ENCODE measurements around the gene PLEKHA8. TPM values are rescaled to one million over a fixed set of nuclear protein-coding genes. Genes with fewer than 3 reads are reported as not detected.

PLEKHA8 gene
- total RNA-seq, 1 experiment from 2014 or later = 12.0 TPM

- H3K27me3 Mint-ChIP-seq (ENCODE audit: insufficient read depth, unreplicated experiment) = no peaks in the 10 kb centered on the region
- BruUV-seq (replicated peaks) = no TSS peak
- POLR2A ChIA-PET = no interaction called here
- H3K4me1 Mint-ChIP-seq (ENCODE audit: insufficient read depth, unreplicated experiment) = peaks cover 6% of the 10 kb centered on the region
- no peak for DNase-seq (ENCODE audit: unreplicated experiment)
- H3K4me3 Mint-ChIP-seq (ENCODE audit: unreplicated experiment) = no peak overlapping the region
- peaks cover 5% of the 10 kb centered on the region for H3K36me3 Mint-ChIP-seq (ENCODE audit: insufficient read depth, unreplicated experiment)
- CTCF ChIA-PET = interaction anchor here (0.8 to 2.8 kb wide), 3 partner anchors 9 to 12 kb away, joined by 4 to 18 read pairs (median 11); no protein-coding TSS in a partner anchor
- H3K27ac Mint-ChIP-seq (ENCODE audit: low read depth, unreplicated experiment) = no peak overlapping the region
- no peaks in the 10 kb centered on the region for H3K9me3 Mint-ChIP-seq (ENCODE audit: unreplicated experiment)
- TF ChIP-seq CTCF (IDR thresholded peaks at IDR 0.05; ENCODE audit: unreplicated experiment) = no peak
- intact Hi-C loops (cut with micrococcal nuclease) = no loop called here
Observed at GRCh38 chr7:30086529-30086928, 58.3 kb downstream of the PLEKHA8 start.

- no peak overlapping the region for H3K27ac Mint-ChIP-seq (ENCODE audit: low read depth, unreplicated experiment)
- intact Hi-C loops (cut with micrococcal nuclease) = no loop called here
- no peaks in the 10 kb centered on the region for H3K27me3 Mint-ChIP-seq (ENCODE audit: insufficient read depth, unreplicated experiment)
- peaks cover 11% of the 10 kb centered on the region for H3K4me1 Mint-ChIP-seq (ENCODE audit: insufficient read depth, unreplicated experiment)
- H3K9me3 Mint-ChIP-seq (ENCODE audit: unreplicated experiment) = no peaks in the 10 kb centered on the region
- DNase-seq (ENCODE audit: unreplicated experiment) = no peak
- no peak for TF ChIP-seq CTCF (IDR thresholded peaks at IDR 0.05; ENCODE audit: unreplicated experiment)
- peaks cover 5% of the 10 kb centered on the region for H3K36me3 Mint-ChIP-seq (ENCODE audit: insufficient read depth, unreplicated experiment)
- ChIA-PET CTCF (interaction anchor here (0.8 to 2.8 kb wide), 2 partner anchors 10 to 12 kb away, joined by 4 to 11 read pairs; no protein-coding TSS in a partner anchor), POLR2A (no interaction called here)
- no TSS peak for BruUV-seq (replicated peaks)
- no peak overlapping the region for H3K4me3 Mint-ChIP-seq (ENCODE audit: unreplicated experiment)
Observed at GRCh38 chr7:30087371-30087770, 59.2 kb downstream of the PLEKHA8 start.

GRCh38 chr7:30088362-30088761 lies 60.1 kb downstream of the PLEKHA8 start:
- no TSS peak for BruUV-seq (replicated peaks)

GRCh38 chr7:30090111-30090510 lies 61.9 kb downstream of the PLEKHA8 start:
- BruUV-seq (replicated peaks) = no TSS peak
- Mint-ChIP-seq H3K36me3 (ENCODE audit: insufficient read depth, unreplicated experiment) (peaks cover 5% of the 10 kb centered on the region), H3K4me3 (ENCODE audit: unreplicated experiment) (no peak overlapping the region), H3K27me3 (ENCODE audit: insufficient read depth, unreplicated experiment) (no peaks in the 10 kb centered on the region), H3K9me3 (ENCODE audit: unreplicated experiment) (no peaks in the 10 kb centered on the region), H3K27ac (ENCODE audit: low read depth, unreplicated experiment) (no peak overlapping the region), H3K4me1 (ENCODE audit: insufficient read depth, unreplicated experiment) (peaks cover 11% of the 10 kb centered on the region)
- ChIA-PET POLR2A (interaction anchor here (1.6 kb wide), 1 partner anchor 45 kb away, joined by 3 read pairs; the partner anchor contains the start of gene MTURN), CTCF (interaction anchor here (0.8 to 1.1 kb wide), 4 partner anchors 379 to 1042 kb away, joined by 3 to 4 read pairs (median 4); no protein-coding TSS in a partner anchor)
- no peak for TF ChIP-seq CTCF (IDR thresholded peaks at IDR 0.05; ENCODE audit: unreplicated experiment)
- intact Hi-C loops (cut with micrococcal nuclease) = no loop called here
- DNase-seq (ENCODE audit: unreplicated experiment) = no peak

More at GRCh38 chr7:30088362-30088761, 60.1 kb downstream of the PLEKHA8 start:
- peaks cover 5% of the 10 kb centered on the region for H3K36me3 Mint-ChIP-seq (ENCODE audit: insufficient read depth, unreplicated experiment)
- no peak for TF ChIP-seq CTCF (IDR thresholded peaks at IDR 0.05; ENCODE audit: unreplicated experiment)
- peaks cover 11% of the 10 kb centered on the region for H3K4me1 Mint-ChIP-seq (ENCODE audit: insufficient read depth, unreplicated experiment)
- DNase-seq (ENCODE audit: unreplicated experiment) = no peak
- ChIA-PET CTCF (interaction anchor here (1.0 to 2.8 kb wide), 2 partner anchors 10 to 13 kb away, joined by 5 to 11 read pairs; no protein-coding TSS in a partner anchor), POLR2A (interaction anchor here (1.0 kb wide), 1 partner anchor 62 kb away, joined by 3 read pairs; the partner anchor contains the start of gene FKBP14)
- H3K4me3 Mint-ChIP-seq (ENCODE audit: unreplicated experiment) = no peak overlapping the region
- intact Hi-C loops (cut with micrococcal nuclease) = no loop called here
- H3K27ac Mint-ChIP-seq (ENCODE audit: low read depth, unreplicated experiment) = no peak overlapping the region
- H3K27me3 Mint-ChIP-seq (ENCODE audit: insufficient read depth, unreplicated experiment) = no peaks in the 10 kb centered on the region
- H3K9me3 Mint-ChIP-seq (ENCODE audit: unreplicated experiment) = no peaks in the 10 kb centered on the region
